ENCODE results near the gene AVEN. TPM values are rescaled to one million over a fixed set of nuclear protein-coding genes. Genes with fewer than 3 reads are reported as not detected.
A peak's percentile ranks its signal among the peaks of the same experiment; 100 is the strongest.

AVEN gene
- total RNA-seq, 1 donor from 2014 or later, result 8.6 TPM

- Mint-ChIP-seq H3K4me3 (no peak overlapping the region), H3K9me3 (no peaks in the 10 kb centered on the region), H3K4me1 (peaks cover 4% of the 10 kb centered on the region), H3K27ac (no peak overlapping the region), H3K27me3 (ENCODE audit: low read depth) (no peaks in the 10 kb centered on the region), H3K36me3 (no peaks in the 10 kb centered on the region)
- TF ChIP-seq CTCF (IDR thresholded peaks at IDR 0.05; ENCODE audit: unreplicated experiment), result no peak
- no peak for DNase-seq (ENCODE audit: low spot score in 2 of 2, unreplicated experiment in 2 of 2)
Measured at GRCh38 chr15:33955945-33956344, 83.1 kb downstream of the AVEN start.

GRCh38 chr15:33946152-33946551, 92.9 kb downstream of the AVEN start:
- Mint-ChIP-seq H3K27ac (no peak overlapping the region), H3K9me3 (peaks cover 10% of the 10 kb centered on the region), H3K4me3 (no peak overlapping the region), H3K4me1 (peaks cover 14% of the 10 kb centered on the region), H3K36me3 (peaks cover 6% of the 10 kb centered on the region), H3K27me3 (ENCODE audit: low read depth) (no peaks in the 10 kb centered on the region)
- no peak for TF ChIP-seq CTCF (IDR thresholded peaks at IDR 0.05; ENCODE audit: unreplicated experiment)
- DNase-seq (ENCODE audit: low spot score in 2 of 2, unreplicated experiment in 2 of 2), result no peak

GRCh38 chr15:33941279-33942063, 97.5 kb downstream of the AVEN start:
- DNase-seq (ENCODE audit: low spot score in 2 of 2, unreplicated experiment in 2 of 2), result no peak
- Mint-ChIP-seq H3K27ac (peak overlapping the region; percentile 50), H3K4me3 (no peak overlapping the region), H3K36me3 (peaks cover 4% of the 10 kb centered on the region), H3K9me3 (peaks cover 8% of the 10 kb centered on the region), H3K4me1 (peaks cover 13% of the 10 kb centered on the region), H3K27me3 (ENCODE audit: low read depth) (no peaks in the 10 kb centered on the region)
- no peak for TF ChIP-seq CTCF (IDR thresholded peaks at IDR 0.05; ENCODE audit: unreplicated experiment)

GRCh38 chr15:33934921-33935320, 104.1 kb downstream of the AVEN start:
- Mint-ChIP-seq H3K36me3 (no peaks in the 10 kb centered on the region), H3K4me1 (no peaks in the 10 kb centered on the region), H3K27ac (no peak overlapping the region), H3K9me3 (no peaks in the 10 kb centered on the region), H3K4me3 (no peak overlapping the region), H3K27me3 (ENCODE audit: low read depth) (no peaks in the 10 kb centered on the region)
- DNase-seq (ENCODE audit: low spot score in 2 of 2, unreplicated experiment in 2 of 2), result no peak
- no peak for TF ChIP-seq CTCF (IDR thresholded peaks at IDR 0.05; ENCODE audit: unreplicated experiment)

- no peaks in the 10 kb centered on the region for H3K9me3 Mint-ChIP-seq
- no peaks in the 10 kb centered on the region for H3K36me3 Mint-ChIP-seq
- no peaks in the 10 kb centered on the region for H3K4me1 Mint-ChIP-seq
- no peak overlapping the region for H3K27ac Mint-ChIP-seq
- no peak overlapping the region for H3K4me3 Mint-ChIP-seq
- TF ChIP-seq CTCF (IDR thresholded peaks at IDR 0.05; ENCODE audit: unreplicated experiment), result no peak
- no peaks in the 10 kb centered on the region for H3K27me3 Mint-ChIP-seq (ENCODE audit: low read depth)
- DNase-seq (ENCODE audit: low spot score in 2 of 2, unreplicated experiment in 2 of 2), result no peak
Measured at GRCh38 chr15:33934396-33934795, 104.6 kb downstream of the AVEN start.

All from mesothelial cell of epicardium (in vitro differentiated cells).